ENCODE results near the gene SMCO2. TPM values are rescaled to one million over a fixed set of nuclear protein-coding genes. Genes with fewer than 3 reads are reported as not detected.

Gene SMCO2
- total RNA-seq, result not detected in 2 replicates

GRCh38 chr12:27446436-27446835 lies at the start of gene SMCO2:
TSS of gene SMCO2 (plus strand) at chr12:27446736. CDS start at chr12:27470632, 23,896 bp downstream.

GRCh38 chr12:27523642-27524493 lies 77.3 kb downstream of the SMCO2 start, which contains the start of gene PPFIBP1:
TSS of gene PPFIBP1 (plus strand) at chr12:27524206. CDS start at chr12:27633397, 109,191 bp downstream.

Other genes starting within 250 kb of the SMCO2 start
- 39.4 and 63.7 TPM in 2 replicates for gene STK38L, start 202.4 kb upstream of the SMCO2 start, total RNA-seq
- gene BMAL2, start 113.9 kb upstream of the SMCO2 start, total RNA-seq, result 36.4 and 37.9 TPM in 2 replicates
- 203 and 250 TPM in 2 replicates for gene PPFIBP1, start 77.5 kb downstream of the SMCO2 start, total RNA-seq
- 2.9 and 6.2 TPM in 2 replicates for gene REP15, start 249.7 kb downstream of the SMCO2 start, total RNA-seq